HepG2 (cell line): ENCODE measurements around the gene PCNX4. TPM values are rescaled to one million over a fixed set of nuclear protein-coding genes. Genes with fewer than 3 reads are reported as not detected.

Experiments
- ATF7-NPFF ChIP-seq: sonication (generic); formaldehyde crosslinking; IDR thresholded peaks from 2 replicates; pipeline ENCODE4 v1.8.1; 2023; ENCODE audit warnings: mild to moderate bottlenecking, low read depth, missing genetic modification reagents, moderate library complexity
- FOXJ3 ChIP-seq: sonication (generic); formaldehyde crosslinking; IDR thresholded peaks from 2 replicates; pipeline ENCODE4 v1.4.0; 2020; ENCODE audit warnings: missing genetic modification reagents, mild to moderate bottlenecking, borderline replicate concordance
- KAT8 ChIP-seq: IDR thresholded peaks from 2 replicates; pipeline ENCODE4 v1.6.1; 2016; ENCODE audit warnings: missing genetic modification reagents, missing compliant biosample characterization
- PAWR ChIP-seq: sonication (generic); formaldehyde crosslinking; IDR thresholded peaks from 2 replicates; pipeline ENCODE4 v1.4.0; 2020; ENCODE audit warnings: missing genetic modification reagents, mild to moderate bottlenecking, borderline replicate concordance
- SETDB1 ChIP-seq: sonication (generic); formaldehyde crosslinking; IDR thresholded peaks from 2 replicates; pipeline ENCODE4 v1.5.1; 2020; ENCODE audit warnings: missing genetic modification reagents, mild to moderate bottlenecking, borderline replicate concordance
- TCF7L2 ChIP-seq: IDR thresholded peaks from 2 replicates; pipeline ENCODE4 v1.6.1; 2011; ENCODE audit warnings: mild to moderate bottlenecking, low read depth, low read length, moderate library complexity
- TEAD3 ChIP-seq: optimal IDR thresholded peaks from 2 replicates; pipeline ENCODE3; 2016; ENCODE audit warnings: borderline replicate concordance
- ZBTB7B ChIP-seq: sonication (generic); formaldehyde crosslinking; IDR thresholded peaks from 2 replicates; pipeline ENCODE4 v1.4.0; 2020; ENCODE audit warnings: missing genetic modification reagents
- ZFP90 ChIP-seq: sonication (generic); formaldehyde crosslinking; IDR thresholded peaks from 2 replicates; pipeline ENCODE4 v1.8.0; 2022; ENCODE audit warnings: missing genetic modification reagents, mild to moderate bottlenecking, inconsistent platforms, borderline replicate concordance
- ZNF556 ChIP-seq: sonication (generic); formaldehyde crosslinking; IDR thresholded peaks from 2 replicates; pipeline ENCODE4 v1.4.0; 2020; ENCODE audit warnings: mild to moderate bottlenecking, missing genetic modification reagents, borderline replicate concordance
- ZNF747 ChIP-seq: sonication (generic); formaldehyde crosslinking; IDR thresholded peaks from 2 replicates; pipeline ENCODE4 v1.8.1; 2023; ENCODE audit warnings: missing genetic modification reagents, mild to moderate bottlenecking, borderline replicate concordance
- polyA plus RNA-seq, 8 experiments: library from polyadenylated mRNA; depleted of rRNA in 3 of 8; stranded (reverse) in 7 of 8; unstranded in 1 of 8; fragments of >200 nt; fragmentation: Illumina TruSeq in 4 of 8; extraction: Trizol in 4 of 8; gene quantifications; 2 replicates each; pipeline versions ENCODE4 v1.2.1 to v1.2.3, GENCODE V29; 2011 to 2016; ENCODE audit warnings: low read depth in 4 of 8, missing spikeins in 1 of 8, mixed read lengths in 1 of 8; ENCODE audit not compliant: insufficient read depth in 1 of 8
- total RNA-seq, 5 experiments: library from RNA; depleted of rRNA; stranded (reverse); fragments of >200 nt; fragmentation: Illumina TruSeq; extraction: Trizol; gene quantifications; 2 replicates each; pipeline ENCODE4 v1.2.3, GENCODE V29; 2016; ENCODE audit warnings: low read depth in 1 of 5
- TF ChIP-seq, protein P1 (sequence below): sonication (generic); formaldehyde crosslinking; IDR thresholded peaks from 2 replicates; pipeline ENCODE4 v1.8.1; 2023; ENCODE audit warnings: missing genetic modification reagents, inconsistent platforms, borderline replicate concordance
- TF ChIP-seq, protein P2 (sequence below): sonication (generic); formaldehyde crosslinking; IDR thresholded peaks from 2 replicates; pipeline ENCODE4 v1.4.0; 2020; ENCODE audit warnings: missing genetic modification reagents, borderline replicate concordance
- TF ChIP-seq, protein P3 (sequence below): sonication (generic); formaldehyde crosslinking; IDR thresholded peaks from 2 replicates; pipeline ENCODE4 v1.8.1; 2023; ENCODE audit warnings: mild to moderate bottlenecking, missing genetic modification reagents, borderline replicate concordance
- TF ChIP-seq, protein P4 (sequence below), 2 experiments: sonication (generic) in 1 of 2; formaldehyde crosslinking in 1 of 2; IDR thresholded peaks; 2 replicates each; pipeline versions ENCODE4 v1.6.1 to v1.9.0; 2014 to 2022; ENCODE audit warnings: antibody characterized with exemption in 1 of 2, borderline replicate concordance in 1 of 2, inconsistent platforms in 1 of 2, low read depth in 1 of 2, missing genetic modification reagents in 1 of 2

The PCNX4 gene
- total and polyA plus RNA-seq, 2 of the 13 experiments (the other 11 are each of a cell fraction or from before 2014, with no cell fraction given) = 28.6 to 43.0 TPM

DNA sequence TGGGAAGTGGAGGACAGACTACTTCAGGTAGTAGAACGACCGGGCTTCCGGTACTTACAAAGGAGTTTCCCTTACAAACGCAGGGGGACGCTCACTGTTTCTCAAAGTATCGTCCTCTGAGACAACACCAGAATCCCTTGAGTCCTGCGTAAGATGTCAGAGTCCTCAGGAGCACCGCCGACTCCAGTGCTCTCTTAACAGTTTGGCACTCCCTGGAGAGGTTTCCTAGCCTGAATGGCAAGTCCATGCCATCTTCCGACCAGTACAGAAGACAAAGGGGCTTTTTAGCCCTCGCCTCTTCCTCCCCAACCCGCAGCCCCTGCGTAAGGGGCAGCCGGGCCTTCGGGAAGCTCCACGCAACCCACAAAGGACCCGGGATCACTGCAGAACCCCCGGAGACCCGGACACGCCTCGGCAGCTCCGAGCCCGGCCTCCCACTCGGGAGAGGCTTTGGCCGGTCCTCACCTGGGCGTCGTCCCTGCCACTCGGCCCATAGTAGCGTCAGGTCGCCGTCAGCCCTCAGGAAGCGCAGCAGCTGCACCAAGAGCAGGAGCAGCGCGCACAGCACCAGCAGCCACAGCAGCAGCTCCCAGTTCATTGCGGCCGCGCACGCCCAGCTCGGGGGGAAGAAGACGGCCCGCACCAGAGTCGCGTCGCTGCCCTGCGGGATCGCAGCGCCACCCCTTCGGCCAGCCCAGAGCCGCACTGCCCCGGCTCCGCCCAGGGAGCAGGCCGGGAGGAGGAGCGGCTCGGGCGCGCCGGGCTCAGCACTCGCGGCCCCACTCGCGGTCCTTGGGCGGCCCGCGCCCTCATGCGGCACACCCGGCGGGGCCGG, 73.2 kb downstream of the PCNX4 start, which contains the start of gene DHRS7 (continued):
- TF ChIP-seq, protein P1, sequence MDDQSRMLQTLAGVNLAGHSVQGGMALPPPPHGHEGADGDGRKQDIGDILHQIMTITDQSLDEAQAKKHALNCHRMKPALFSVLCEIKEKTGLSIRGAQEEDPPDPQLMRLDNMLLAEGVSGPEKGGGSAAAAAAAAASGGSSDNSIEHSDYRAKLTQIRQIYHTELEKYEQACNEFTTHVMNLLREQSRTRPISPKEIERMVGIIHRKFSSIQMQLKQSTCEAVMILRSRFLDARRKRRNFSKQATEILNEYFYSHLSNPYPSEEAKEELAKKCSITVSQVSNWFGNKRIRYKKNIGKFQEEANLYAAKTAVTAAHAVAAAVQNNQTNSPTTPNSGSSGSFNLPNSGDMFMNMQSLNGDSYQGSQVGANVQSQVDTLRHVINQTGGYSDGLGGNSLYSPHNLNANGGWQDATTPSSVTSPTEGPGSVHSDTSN = no peak
- peak; percentile 32 for TF ChIP-seq TEAD3 (CRISPR knock-in tag)
- no peak for TF ChIP-seq PAWR (CRISPR knock-in tag)
- TF ChIP-seq ZBTB7B = peak; percentile 52; the same call in 1 of the 2 replicates
- peak; percentile 87; the same call in 1 of the 2 replicates for TF ChIP-seq ZNF556
- TF ChIP-seq TCF7L2 = no peak
- TF ChIP-seq, protein P2, sequence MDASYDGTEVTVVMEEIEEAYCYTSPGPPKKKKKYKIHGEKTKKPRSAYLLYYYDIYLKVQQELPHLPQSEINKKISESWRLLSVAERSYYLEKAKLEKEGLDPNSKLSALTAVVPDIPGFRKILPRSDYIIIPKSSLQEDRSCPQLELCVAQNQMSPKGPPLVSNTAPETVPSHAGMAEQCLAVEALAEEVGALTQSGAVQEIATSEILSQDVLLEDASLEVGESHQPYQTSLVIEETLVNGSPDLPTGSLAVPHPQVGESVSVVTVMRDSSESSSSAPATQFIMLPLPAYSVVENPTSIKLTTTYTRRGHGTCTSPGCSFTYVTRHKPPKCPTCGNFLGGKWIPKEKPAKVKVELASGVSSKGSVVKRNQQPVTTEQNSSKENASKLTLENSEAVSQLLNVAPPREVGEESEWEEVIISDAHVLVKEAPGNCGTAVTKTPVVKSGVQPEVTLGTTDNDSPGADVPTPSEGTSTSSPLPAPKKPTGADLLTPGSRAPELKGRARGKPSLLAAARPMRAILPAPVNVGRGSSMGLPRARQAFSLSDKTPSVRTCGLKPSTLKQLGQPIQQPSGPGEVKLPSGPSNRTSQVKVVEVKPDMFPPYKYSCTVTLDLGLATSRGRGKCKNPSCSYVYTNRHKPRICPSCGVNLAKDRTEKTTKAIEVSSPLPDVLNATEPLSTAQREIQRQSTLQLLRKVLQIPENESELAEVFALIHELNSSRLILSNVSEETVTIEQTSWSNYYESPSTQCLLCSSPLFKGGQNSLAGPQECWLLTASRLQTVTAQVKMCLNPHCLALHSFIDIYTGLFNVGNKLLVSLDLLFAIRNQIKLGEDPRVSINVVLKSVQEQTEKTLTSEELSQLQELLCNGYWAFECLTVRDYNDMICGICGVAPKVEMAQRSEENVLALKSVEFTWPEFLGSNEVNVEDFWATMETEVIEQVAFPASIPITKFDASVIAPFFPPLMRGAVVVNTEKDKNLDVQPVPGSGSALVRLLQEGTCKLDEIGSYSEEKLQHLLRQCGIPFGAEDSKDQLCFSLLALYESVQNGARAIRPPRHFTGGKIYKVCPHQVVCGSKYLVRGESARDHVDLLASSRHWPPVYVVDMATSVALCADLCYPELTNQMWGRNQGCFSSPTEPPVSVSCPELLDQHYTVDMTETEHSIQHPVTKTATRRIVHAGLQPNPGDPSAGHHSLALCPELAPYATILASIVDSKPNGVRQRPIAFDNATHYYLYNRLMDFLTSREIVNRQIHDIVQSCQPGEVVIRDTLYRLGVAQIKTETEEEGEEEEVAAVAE (CRISPR knock-in tag) = no peak
- no peak for TF ChIP-seq FOXJ3 (CRISPR knock-in tag)
- no peak for TF ChIP-seq SETDB1 (CRISPR knock-in tag)
- TF ChIP-seq, protein P3, sequence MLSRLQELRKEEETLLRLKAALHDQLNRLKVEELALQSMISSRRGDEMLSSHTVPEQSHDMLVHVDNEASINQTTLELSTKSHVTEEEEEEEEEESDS (CRISPR knock-in tag) = no peak
- TF ChIP-seq, protein P4, sequence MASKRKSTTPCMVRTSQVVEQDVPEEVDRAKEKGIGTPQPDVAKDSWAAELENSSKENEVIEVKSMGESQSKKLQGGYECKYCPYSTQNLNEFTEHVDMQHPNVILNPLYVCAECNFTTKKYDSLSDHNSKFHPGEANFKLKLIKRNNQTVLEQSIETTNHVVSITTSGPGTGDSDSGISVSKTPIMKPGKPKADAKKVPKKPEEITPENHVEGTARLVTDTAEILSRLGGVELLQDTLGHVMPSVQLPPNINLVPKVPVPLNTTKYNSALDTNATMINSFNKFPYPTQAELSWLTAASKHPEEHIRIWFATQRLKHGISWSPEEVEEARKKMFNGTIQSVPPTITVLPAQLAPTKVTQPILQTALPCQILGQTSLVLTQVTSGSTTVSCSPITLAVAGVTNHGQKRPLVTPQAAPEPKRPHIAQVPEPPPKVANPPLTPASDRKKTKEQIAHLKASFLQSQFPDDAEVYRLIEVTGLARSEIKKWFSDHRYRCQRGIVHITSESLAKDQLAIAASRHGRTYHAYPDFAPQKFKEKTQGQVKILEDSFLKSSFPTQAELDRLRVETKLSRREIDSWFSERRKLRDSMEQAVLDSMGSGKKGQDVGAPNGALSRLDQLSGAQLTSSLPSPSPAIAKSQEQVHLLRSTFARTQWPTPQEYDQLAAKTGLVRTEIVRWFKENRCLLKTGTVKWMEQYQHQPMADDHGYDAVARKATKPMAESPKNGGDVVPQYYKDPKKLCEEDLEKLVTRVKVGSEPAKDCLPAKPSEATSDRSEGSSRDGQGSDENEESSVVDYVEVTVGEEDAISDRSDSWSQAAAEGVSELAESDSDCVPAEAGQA (IDR thresholded peaks at IDR 0.05; ENCODE audit: low read depth) = no peak
- TF ChIP-seq, protein P4 (CRISPR knock-in tag; IDR thresholded peaks at IDR 0.05; ENCODE audit: borderline replicate concordance) = no peak
- TF ChIP-seq KAT8 (CRISPR knock-in tag) = peak; percentile 61; the same call in 1 of the 2 replicates
- peak; percentile 73 for TF ChIP-seq ZNF747
- TF ChIP-seq ATF7-NPFF (CRISPR knock-in tag) = peak; percentile 60; the same call in 1 of the 2 replicates
- no peak; the same call in 1 of the 2 replicates for TF ChIP-seq ZFP90 (CRISPR knock-in tag)
